Astrocyte (in vitro differentiated cells and primary cell): Measurements from ENCODE around the gene KLHDC8B.

ENCODE experiments used
- CTCF ChIP-seq: IDR thresholded peaks from 2 replicates; pipeline ENCODE4 v1.5.1; 2011; ENCODE audit warnings: low read depth, mild to moderate bottlenecking, inconsistent platforms, low read length, moderate library complexity; ENCODE audit not compliant: insufficient read depth
- EZH2 ChIP-seq: IDR thresholded peaks from 2 replicates; pipeline ENCODE4 v1.6.1; 2012; ENCODE audit warnings: mild to moderate bottlenecking, low read length, inconsistent platforms; ENCODE audit not compliant: insufficient read depth

GRCh38 chr3:49122022-49122421 lies 49.4 kb upstream of the KLHDC8B start:
- TF ChIP-seq CTCF: no peak
- no peak for TF ChIP-seq EZH2
